Left lobe of liver (tissue), 2 donors: Measurements from ENCODE around the gene HCK. TPM values are rescaled to one million over a fixed set of nuclear protein-coding genes. Genes with fewer than 3 reads are reported as not detected.
"Not testable (repeated sequence)": the region's sequence is repeated elsewhere in the genome, so short reads cannot be mapped to it uniquely, and the experiment has no call there.

Experiments used
- ATAC-seq: fragments of 200-7000 bp; cut with Tn5 transposase; one replicate; pipeline ENCODE4 v1.9.1; 2020; ENCODE audit warnings: mild to moderate bottlenecking, moderate library complexity
- DNase-seq: peaks from one replicate; pipeline ENCODE4 v3.0.0-alpha.2; 2020; ENCODE audit warnings: low spot score
- total RNA-seq: library from RNA; stranded (reverse); gene quantifications from one replicate; pipeline ENCODE4 v1.2.1, GENCODE V29; 2021
- donor health status: DM: no; HTN: no; CAD: no; lungs with moderate emphysema.
- donor health status: DM: no; HTN: yes; CAD: no.

The HCK gene
- total RNA-seq, 1 donor from 2014 or later = 3.7 TPM

GRCh38 chr20:32089637-32090362 is 37.8 kb downstream of the HCK start:
- DNase-seq = no peak
- no peak for ATAC-seq

GRCh38 chr20:32091888-32092346 is 39.9 kb downstream of the HCK start:
- ATAC-seq (peak; percentile 97), DNase-seq (peak; percentile 66)

- DNase-seq = no peak
Measured at GRCh38 chr20:32098786-32099185, 46.7 kb downstream of the HCK start.

GRCh38 chr20:32108814-32109391 is 56.9 kb downstream of the HCK start:
- ATAC-seq (no peak), DNase-seq (no peak)

More at GRCh38 chr20:32098786-32099185, 46.7 kb downstream of the HCK start:
- no peak for ATAC-seq

GRCh38 chr20:32109392-32110172 is 57.5 kb downstream of the HCK start, which contains the start of gene TM9SF4:
TM9SF4 (plus strand) TSS chr20:32109714; CDS start chr20:32109741, 27 bp downstream.
- peak; percentile 96 for ATAC-seq
- DNase-seq = peak; percentile 90

- DNase-seq (peak; percentile 49), ATAC-seq (no peak)
Measured at GRCh38 chr20:32110173-32110704, 58.2 kb downstream of the HCK start.

- DNase-seq (no peak), ATAC-seq (no peak)
Measured at GRCh38 chr20:32110727-32111126, 58.7 kb downstream of the HCK start.

- DNase-seq = no peak
- ATAC-seq = no peak
Measured at GRCh38 chr20:32111156-32111686, 59.2 kb downstream of the HCK start.

GRCh38 chr20:32111753-32112152 is 59.7 kb downstream of the HCK start:
- no peak for ATAC-seq
- DNase-seq = no peak

- no peak for ATAC-seq
- DNase-seq = no peak
Measured at GRCh38 chr20:32112841-32113240, 60.8 kb downstream of the HCK start.

- DNase-seq = no peak
- no peak for ATAC-seq
Measured at GRCh38 chr20:32113591-32114260, 61.7 kb downstream of the HCK start.

GRCh38 chr20:32114305-32114960 is 62.4 kb downstream of the HCK start:
- DNase-seq (no peak), ATAC-seq (no peak)

- DNase-seq (no peak), ATAC-seq (no peak)
Measured at GRCh38 chr20:32115211-32115767, 63.2 kb downstream of the HCK start.

GRCh38 chr20:32116079-32116521 is 64.1 kb downstream of the HCK start:
- ATAC-seq (no peak), DNase-seq (no peak)

GRCh38 chr20:32116796-32117195 is 64.8 kb downstream of the HCK start:
- not testable (repeated sequence) for DNase-seq, ATAC-seq

- not testable (repeated sequence) for DNase-seq, ATAC-seq
Measured at GRCh38 chr20:32118427-32118826, 66.4 kb downstream of the HCK start.

GRCh38 chr20:32119734-32120133 is 67.7 kb downstream of the HCK start:
- ATAC-seq = no peak

GRCh38 chr20:32121908-32122307 is 69.9 kb downstream of the HCK start:
- not testable (repeated sequence) for DNase-seq, ATAC-seq

More at GRCh38 chr20:32119734-32120133, 67.7 kb downstream of the HCK start:
- DNase-seq = no peak

- DNase-seq (no peak), ATAC-seq (no peak)
Measured at GRCh38 chr20:32123088-32123487, 71.0 kb downstream of the HCK start.
